ENCODE results near the gene BLOC1S1.

DNA sequence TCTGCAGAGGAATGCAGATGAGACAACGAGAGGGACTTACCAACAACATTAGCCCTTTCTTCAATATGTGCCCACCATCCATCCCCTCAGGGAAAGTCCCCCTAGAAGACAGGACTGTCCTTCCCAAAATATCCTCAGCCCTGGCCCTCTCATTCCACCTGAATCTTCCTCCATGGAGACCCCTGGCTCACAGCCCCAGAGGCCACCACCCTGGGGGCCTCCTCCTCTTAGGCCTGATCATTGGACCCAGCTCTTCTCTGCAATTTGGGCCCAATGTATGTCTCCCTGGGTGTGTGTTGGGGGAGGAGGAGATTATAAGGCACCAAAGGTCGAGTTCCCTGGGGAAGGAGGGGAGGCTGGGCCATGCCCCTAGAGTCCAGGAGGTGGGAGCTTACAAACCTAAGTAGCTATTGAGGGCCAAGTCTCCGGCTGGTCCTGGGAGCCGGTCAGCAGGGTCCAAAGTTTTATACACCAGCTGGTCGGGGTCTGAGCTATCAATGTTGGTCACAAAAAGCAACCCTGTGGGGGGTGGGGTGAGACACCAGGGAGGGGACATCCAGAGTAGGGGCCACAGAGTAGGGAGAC is 16.3 kb upstream of the BLOC1S1 start:
- no peak for TF ChIP-seq POLR2A (IDR thresholded peaks at IDR 0.05)
- TF ChIP-seq, protein P1, sequence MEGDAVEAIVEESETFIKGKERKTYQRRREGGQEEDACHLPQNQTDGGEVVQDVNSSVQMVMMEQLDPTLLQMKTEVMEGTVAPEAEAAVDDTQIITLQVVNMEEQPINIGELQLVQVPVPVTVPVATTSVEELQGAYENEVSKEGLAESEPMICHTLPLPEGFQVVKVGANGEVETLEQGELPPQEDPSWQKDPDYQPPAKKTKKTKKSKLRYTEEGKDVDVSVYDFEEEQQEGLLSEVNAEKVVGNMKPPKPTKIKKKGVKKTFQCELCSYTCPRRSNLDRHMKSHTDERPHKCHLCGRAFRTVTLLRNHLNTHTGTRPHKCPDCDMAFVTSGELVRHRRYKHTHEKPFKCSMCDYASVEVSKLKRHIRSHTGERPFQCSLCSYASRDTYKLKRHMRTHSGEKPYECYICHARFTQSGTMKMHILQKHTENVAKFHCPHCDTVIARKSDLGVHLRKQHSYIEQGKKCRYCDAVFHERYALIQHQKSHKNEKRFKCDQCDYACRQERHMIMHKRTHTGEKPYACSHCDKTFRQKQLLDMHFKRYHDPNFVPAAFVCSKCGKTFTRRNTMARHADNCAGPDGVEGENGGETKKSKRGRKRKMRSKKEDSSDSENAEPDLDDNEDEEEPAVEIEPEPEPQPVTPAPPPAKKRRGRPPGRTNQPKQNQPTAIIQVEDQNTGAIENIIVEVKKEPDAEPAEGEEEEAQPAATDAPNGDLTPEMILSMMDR (IDR thresholded peaks at IDR 0.05) = no peak
